SK-N-SH (cell line): Measurements from ENCODE around the gene NUFIP1. TPM values are rescaled to one million over a fixed set of nuclear protein-coding genes. Genes with fewer than 3 reads are reported as not detected.

ENCODE experiments used
- CTCF ChIA-PET: fragments of 300-600, 350-600 bp; formaldehyde crosslinking; extraction: SDS; loops from one replicate; lab custom pipeline; 2021; lab: Yijun Ruan, JAX
- POLR2A ChIA-PET: fragments of 350-600 bp; sonication (Branson Sonifier 250); formaldehyde crosslinking; extraction: SDS; loops from one replicate; lab custom pipeline; 2020; ENCODE audit warnings: antibody characterized with exemption, inconsistent platforms; lab: Yijun Ruan, JAX
- DNase-seq: peaks from one replicate; pipeline ENCODE4 v3.0.0; 2012
- H2AFZ ChIP-seq: fragments of 200-600 bp; sonication (generic); 2 replicates; pipeline ENCODE4 v1.8.1; 2016; ENCODE audit warnings: antibody characterized with exemption, mild to moderate bottlenecking, low read depth
- H3F3A ChIP-seq: fragments of 200-600 bp; sonication (generic); replicated peaks from 2 replicates; pipeline ENCODE3; 2016; ENCODE audit warnings: antibody characterized with exemption, mild to moderate bottlenecking; ENCODE audit not compliant: insufficient read depth
- H3K27ac ChIP-seq, 2 experiments: fragments of 200-500 bp in 1 of 2; fragments of 200-600 bp in 1 of 2; sonication (Bioruptor generic) in 1 of 2; sonication (generic), shearing (Covaris generic) in 1 of 2; 2 replicates each; pipeline versions ENCODE4 v1.5.1 to v1.6.1; 2014 to 2016; ENCODE audit warnings: low read depth in 2 of 2, inconsistent platforms in 1 of 2, low read length in 1 of 2, mild to moderate bottlenecking in 1 of 2, mixed read lengths in 1 of 2
- H3K27me3 ChIP-seq: fragments of 200-600 bp; sonication (generic), shearing (Covaris generic); 2 replicates; pipeline ENCODE4 v1.6.1; 2016; ENCODE audit warnings: mixed run types; ENCODE audit not compliant: insufficient read depth
- H3K36me3 ChIP-seq, 2 experiments: fragments of 200-500 bp in 1 of 2; fragments of 200-600 bp in 1 of 2; sonication (Bioruptor generic) in 1 of 2; sonication (generic) in 1 of 2; replicated peaks in 1 of 2; 2 replicates each; pipeline versions ENCODE3 to v1.5.1; 2014 to 2016; ENCODE audit warnings: low read length in 1 of 2, mild to moderate bottlenecking in 1 of 2; ENCODE audit not compliant: insufficient read depth in 2 of 2, control insufficient read depth in 1 of 2
- H3K4me1 ChIP-seq, 2 experiments: fragments of 200-500 bp in 1 of 2; fragments of 200-600 bp in 1 of 2; sonication (Bioruptor generic) in 1 of 2; sonication (generic), shearing (Covaris generic) in 1 of 2; 2 replicates each; pipeline versions ENCODE4 v1.5.1 to v1.6.1; 2014 to 2016; ENCODE audit warnings: low read depth in 1 of 2, low read length in 1 of 2, mixed run types in 1 of 2; ENCODE audit not compliant: insufficient read depth in 2 of 2, control insufficient read depth in 1 of 2
- H3K4me2 ChIP-seq: fragments of 200-600 bp; sonication (generic), shearing (Covaris generic); 2 replicates; pipeline ENCODE4 v1.6.1; 2017; ENCODE audit warnings: mixed run types
- H3K4me3 ChIP-seq, 2 experiments: fragments of 200-500 bp in 1 of 2; fragments of 200-600 bp in 1 of 2; sonication (Bioruptor generic) in 1 of 2; sonication (generic), shearing (Covaris generic) in 1 of 2; 2 replicates each; pipeline versions ENCODE4 v1.5.1 to v1.8.1; 2014 to 2016; ENCODE audit warnings: low read depth in 2 of 2, inconsistent platforms in 1 of 2, low read length in 1 of 2, mild to moderate bottlenecking in 1 of 2, mixed read lengths in 1 of 2, moderate library complexity in 1 of 2
- H3K79me2 ChIP-seq: fragments of 200-600 bp; sonication (generic); 2 replicates; pipeline ENCODE4 v1.8.1; 2017; ENCODE audit warnings: mild to moderate bottlenecking; ENCODE audit not compliant: insufficient read depth
- H3K9ac ChIP-seq: fragments of 200-600 bp; sonication (generic); 2 replicates; pipeline ENCODE4 v1.6.1; 2017; ENCODE audit warnings: mixed run types
- H3K9me2 ChIP-seq: fragments of 200-600 bp; sonication (generic); 2 replicates; pipeline ENCODE4 v1.6.1; 2017; ENCODE audit warnings: mixed run types
- H3K9me3 ChIP-seq: fragments of 200-600 bp; sonication (generic); 2 replicates; pipeline ENCODE4 v1.6.1; 2017; ENCODE audit warnings: mixed run types, mild to moderate bottlenecking, moderate library complexity
- H4K20me1 ChIP-seq: fragments of 200-600 bp; sonication (generic); 2 replicates; pipeline ENCODE4 v1.6.1; 2017; ENCODE audit warnings: mild to moderate bottlenecking, mixed run types; ENCODE audit not compliant: insufficient read depth
- CHD2 ChIP-seq: fragments of 150-350 bp; IDR thresholded peaks from 2 replicates; pipeline ENCODE4 v1.6.1; 2018; ENCODE audit warnings: low read length; ENCODE audit not compliant: partially characterized antibody
- ELF1 ChIP-seq: IDR thresholded peaks from 2 replicates; pipeline ENCODE4 v1.4.0; 2012
- EP300 ChIP-seq, 2 experiments: IDR thresholded peaks; 2 replicates each; pipeline versions ENCODE4 v1.4.0 to v1.6.1; 2012; ENCODE audit warnings: borderline replicate concordance in 1 of 2, low read depth in 1 of 2, low read length in 1 of 2
- EZH2phosphoT487 ChIP-seq: fragments of 200-600 bp; sonication (generic); IDR thresholded peaks from 2 replicates; pipeline ENCODE4 v1.6.1; 2017; ENCODE audit warnings: low read depth, mixed run types, mild to moderate bottlenecking, antibody characterized with exemption, moderate library complexity, borderline replicate concordance
- FOSL2 ChIP-seq: IDR thresholded peaks from 2 replicates; pipeline ENCODE4 v1.4.0; 2012; ENCODE audit warnings: low read depth, mild to moderate bottlenecking, moderate library complexity, borderline replicate concordance
- FOXM1 ChIP-seq: IDR thresholded peaks from 2 replicates; pipeline ENCODE4 v1.4.0; 2012; ENCODE audit warnings: low read depth, mild to moderate bottlenecking
- GABPA ChIP-seq: IDR thresholded peaks from 2 replicates; pipeline ENCODE4 v1.4.0; 2012; ENCODE audit warnings: low read depth, mild to moderate bottlenecking
- IRF3 ChIP-seq: fragments of 150-350 bp; IDR thresholded peaks from 2 replicates; pipeline ENCODE4 v1.6.1; 2016; ENCODE audit warnings: mild to moderate bottlenecking, low read depth, low read length
- JUND ChIP-seq: IDR thresholded peaks from 2 replicates; pipeline ENCODE4 v1.4.0; 2012
- MAX ChIP-seq: IDR thresholded peaks from 2 replicates; pipeline ENCODE4 v1.4.0; 2012; ENCODE audit warnings: low read depth
- MXI1 ChIP-seq: IDR thresholded peaks from 2 replicates; pipeline ENCODE4 v1.6.1; 2012; ENCODE audit warnings: mild to moderate bottlenecking, low read depth, low read length, improper control_type of control experiment
- NFIC ChIP-seq: IDR thresholded peaks from 2 replicates; pipeline ENCODE4 v1.4.0; 2012; ENCODE audit warnings: borderline replicate concordance
- NRF1 ChIP-seq: IDR thresholded peaks from 2 replicates; pipeline ENCODE4 v1.6.1; 2012; ENCODE audit warnings: low read depth, mild to moderate bottlenecking, low read length
- POLR2AphosphoS5 ChIP-seq: IDR thresholded peaks from 2 replicates; pipeline ENCODE4 v1.6.1; 2012; ENCODE audit warnings: low read depth, low read length
- RAD21 ChIP-seq: IDR thresholded peaks from 2 replicates; pipeline ENCODE4 v1.6.1; 2012; ENCODE audit warnings: mild to moderate bottlenecking, low read length
- RFX5 ChIP-seq: IDR thresholded peaks from 2 replicates; pipeline ENCODE4 v1.6.1; 2012; ENCODE audit warnings: mild to moderate bottlenecking, improper control_type of control experiment, low read length
- RXRA ChIP-seq: IDR thresholded peaks from 2 replicates; pipeline ENCODE4 v1.4.0; 2012; ENCODE audit warnings: low read depth, mild to moderate bottlenecking, borderline replicate concordance
- SIN3A ChIP-seq: IDR thresholded peaks from 2 replicates; pipeline ENCODE4 v1.6.1; 2012; ENCODE audit warnings: low read depth, mild to moderate bottlenecking, low read length, moderate library complexity, borderline replicate concordance
- SMC3 ChIP-seq: IDR thresholded peaks from 2 replicates; pipeline ENCODE4 v1.6.1; 2012; ENCODE audit warnings: low read depth, low read length, improper control_type of control experiment
- TAF1 ChIP-seq: IDR thresholded peaks from 2 replicates; pipeline ENCODE4 v1.6.1; 2012; ENCODE audit warnings: low read depth, mild to moderate bottlenecking, low read length, moderate library complexity, borderline replicate concordance
- TCF12 ChIP-seq: IDR thresholded peaks from 2 replicates; pipeline ENCODE4 v1.4.0; 2012
- YY1 ChIP-seq: IDR thresholded peaks from 2 replicates; pipeline ENCODE4 v1.4.0; 2012; ENCODE audit warnings: low read depth, mild to moderate bottlenecking
- WGBS: methylation state at CpG from one replicate; pipeline ENCODE4 v1.1.6; 2017; ENCODE audit warnings: low lambda C conversion rate; 5-methylcytosine and 5-hydroxymethylcytosine counted together
- polyA plus RNA-seq, 3 experiments: library from polyadenylated mRNA; depleted of rRNA; stranded (reverse); fragments of >200 nt; gene quantifications; 2 replicates each; pipeline ENCODE4 v1.2.3, GENCODE V29; 2012
- TF ChIP-seq, protein P1 (sequence below): IDR thresholded peaks from 2 replicates; pipeline ENCODE4 v1.4.0; 2012; ENCODE audit warnings: low read depth, borderline replicate concordance
- TF ChIP-seq, protein P2 (sequence below): IDR thresholded peaks from 2 replicates; pipeline ENCODE4; 2012
- TF ChIP-seq, protein P3 (sequence below): IDR thresholded peaks from 2 replicates; pipeline ENCODE4 v1.4.0; 2012; ENCODE audit warnings: low read depth, borderline replicate concordance

The NUFIP1 gene
- polyA plus RNA-seq, 1 of the 3 experiments (the other 2 are of a cell fraction): 1.9 TPM

DNA sequence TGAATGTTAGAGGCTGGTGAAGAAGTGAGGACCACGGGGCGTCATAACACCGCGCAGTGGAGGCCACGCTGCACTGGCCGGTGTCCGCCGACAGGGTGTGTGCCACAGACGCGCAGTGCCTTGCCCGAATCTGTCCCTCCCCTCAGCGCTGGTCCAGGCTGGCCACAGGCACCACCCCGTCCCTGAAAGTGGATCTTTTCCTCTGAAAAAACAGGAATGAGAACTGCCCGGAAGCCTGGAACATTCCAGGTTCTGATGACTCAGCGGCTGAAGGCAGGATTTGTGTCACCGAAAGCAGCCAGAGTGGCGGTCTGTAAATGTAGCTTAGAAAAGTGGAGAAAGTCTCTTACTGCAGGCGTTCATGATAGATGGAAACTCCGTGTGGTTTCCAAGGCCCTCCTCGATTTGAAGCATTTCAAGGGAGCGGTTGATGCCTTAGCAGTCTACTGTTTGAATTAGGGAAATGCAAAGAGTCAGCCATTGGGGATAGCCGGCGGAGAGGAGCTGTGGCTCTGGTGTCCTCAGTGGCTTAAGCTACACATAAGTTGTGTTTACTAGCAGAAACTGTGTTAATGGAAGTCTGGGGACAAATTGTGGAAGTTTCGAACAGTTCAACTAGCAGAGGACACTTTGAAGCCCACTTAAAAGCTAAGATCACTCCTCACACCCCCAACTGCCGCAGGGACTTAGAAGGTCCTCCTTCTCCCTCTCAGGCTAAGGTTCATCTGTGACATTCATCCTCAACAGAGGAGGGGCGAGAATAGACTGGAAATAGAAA lies 70.8 kb downstream of the NUFIP1 start:
- peak overlapping the region; percentile 73 for H3K4me2 ChIP-seq
- H3K4me3 ChIP-seq: peak overlapping the region; percentile 58 to 64
- no peaks in the 10 kb centered on the region for H3K9me3 ChIP-seq
- H3K79me2 ChIP-seq: no peaks in the 10 kb centered on the region
- H3K9me2 ChIP-seq: no peaks in the 10 kb centered on the region
- H3K27me3 ChIP-seq: no peaks in the 10 kb centered on the region
- ChIA-PET POLR2A (interaction anchor here (1.0 kb wide), 1 partner anchor 481 kb away, joined by 3 read pairs; no protein-coding TSS in a partner anchor), CTCF (interaction anchor here (0.6 to 3.1 kb wide), 16 partner anchors 9 to 1017 kb away, joined by 3 to 16 read pairs (median 4); no protein-coding TSS in a partner anchor)
- peaks cover 18% of the 10 kb centered on the region for H3F3A ChIP-seq
- H2AFZ ChIP-seq: peak overlapping the region; percentile 86
- 20% methylated on average over 11 of the region's 26 CpGs for WGBS
- no peaks in the 10 kb centered on the region for H3K36me3 ChIP-seq
- peak overlapping the region; percentile 98 to 99 for H3K27ac ChIP-seq
- peak overlapping the region; percentile 84 for H3K9ac ChIP-seq
- peaks cover 8 to 20% of the 10 kb centered on the region in 2 experiments; a peak in 3 of 4 replicates for H3K4me1 ChIP-seq
- H4K20me1 ChIP-seq: no peaks in the 10 kb centered on the region
- DNase-seq: peak; percentile 83
- TF ChIP-seq POLR2AphosphoS5: peak; percentile 63; the same call in 1 of the 2 replicates
- peak; percentile 41; the same call in 1 of the 2 replicates for TF ChIP-seq GABPA
- TF ChIP-seq IRF3: no peak
- no peak for TF ChIP-seq RFX5
- TF ChIP-seq, protein P1, sequence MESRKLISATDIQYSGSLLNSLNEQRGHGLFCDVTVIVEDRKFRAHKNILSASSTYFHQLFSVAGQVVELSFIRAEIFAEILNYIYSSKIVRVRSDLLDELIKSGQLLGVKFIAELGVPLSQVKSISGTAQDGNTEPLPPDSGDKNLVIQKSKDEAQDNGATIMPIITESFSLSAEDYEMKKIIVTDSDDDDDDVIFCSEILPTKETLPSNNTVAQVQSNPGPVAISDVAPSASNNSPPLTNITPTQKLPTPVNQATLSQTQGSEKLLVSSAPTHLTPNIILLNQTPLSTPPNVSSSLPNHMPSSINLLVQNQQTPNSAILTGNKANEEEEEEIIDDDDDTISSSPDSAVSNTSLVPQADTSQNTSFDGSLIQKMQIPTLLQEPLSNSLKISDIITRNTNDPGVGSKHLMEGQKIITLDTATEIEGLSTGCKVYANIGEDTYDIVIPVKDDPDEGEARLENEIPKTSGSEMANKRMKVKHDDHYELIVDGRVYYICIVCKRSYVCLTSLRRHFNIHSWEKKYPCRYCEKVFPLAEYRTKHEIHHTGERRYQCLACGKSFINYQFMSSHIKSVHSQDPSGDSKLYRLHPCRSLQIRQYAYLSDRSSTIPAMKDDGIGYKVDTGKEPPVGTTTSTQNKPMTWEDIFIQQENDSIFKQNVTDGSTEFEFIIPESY: no peak
- peak; percentile 88 for TF ChIP-seq FOSL2
- TF ChIP-seq ELF1: peak; percentile 58; the same call in 1 of the 2 replicates
- peak; percentile 60 for TF ChIP-seq TCF12
- TF ChIP-seq RXRA: peak; percentile 31; the same call in 1 of the 2 replicates
- peak; percentile 60 for TF ChIP-seq RAD21
- peak; percentile 81 for TF ChIP-seq MXI1
- no peak for TF ChIP-seq EZH2phosphoT487
- TF ChIP-seq, protein P2, sequence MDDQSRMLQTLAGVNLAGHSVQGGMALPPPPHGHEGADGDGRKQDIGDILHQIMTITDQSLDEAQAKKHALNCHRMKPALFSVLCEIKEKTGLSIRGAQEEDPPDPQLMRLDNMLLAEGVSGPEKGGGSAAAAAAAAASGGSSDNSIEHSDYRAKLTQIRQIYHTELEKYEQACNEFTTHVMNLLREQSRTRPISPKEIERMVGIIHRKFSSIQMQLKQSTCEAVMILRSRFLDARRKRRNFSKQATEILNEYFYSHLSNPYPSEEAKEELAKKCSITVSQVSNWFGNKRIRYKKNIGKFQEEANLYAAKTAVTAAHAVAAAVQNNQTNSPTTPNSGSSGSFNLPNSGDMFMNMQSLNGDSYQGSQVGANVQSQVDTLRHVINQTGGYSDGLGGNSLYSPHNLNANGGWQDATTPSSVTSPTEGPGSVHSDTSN: peak; percentile 39
- peak; percentile 60; the same call in 1 of the 2 replicates for TF ChIP-seq NFIC
- peak in 1 of 2 experiments; percentile 69; a peak in 1 of 4 replicates for TF ChIP-seq EP300 (IDR thresholded peaks at IDR 0.05; ENCODE audit: borderline replicate concordance in 1 of 2, low read depth in 1 of 2, low read length in 1 of 2)
- TF ChIP-seq NRF1: no peak
- TF ChIP-seq MAX: peak; percentile 90
- 0 out of 2 replicates have a peak, but pooled peaks have one; percentile 49 for TF ChIP-seq SIN3A
- TF ChIP-seq FOXM1: peak; percentile 57; the same call in 1 of the 2 replicates
- TF ChIP-seq TAF1: peak; percentile 61; the same call in 1 of the 2 replicates
- peak; percentile 35; the same call in 1 of the 2 replicates for TF ChIP-seq YY1
- no peak for TF ChIP-seq CHD2
- TF ChIP-seq, protein P3, sequence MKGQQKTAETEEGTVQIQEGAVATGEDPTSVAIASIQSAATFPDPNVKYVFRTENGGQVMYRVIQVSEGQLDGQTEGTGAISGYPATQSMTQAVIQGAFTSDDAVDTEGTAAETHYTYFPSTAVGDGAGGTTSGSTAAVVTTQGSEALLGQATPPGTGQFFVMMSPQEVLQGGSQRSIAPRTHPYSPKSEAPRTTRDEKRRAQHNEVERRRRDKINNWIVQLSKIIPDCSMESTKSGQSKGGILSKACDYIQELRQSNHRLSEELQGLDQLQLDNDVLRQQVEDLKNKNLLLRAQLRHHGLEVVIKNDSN: no peak
- TF ChIP-seq JUND: peak; percentile 91
- TF ChIP-seq SMC3: peak; percentile 48
